Right ventricle myocardium superior (tissue), 1 donor: ENCODE results near the gene TM4SF1. TPM values are rescaled to one million over a fixed set of nuclear protein-coding genes. Genes with fewer than 3 reads are reported as not detected.
A peak's percentile ranks its signal among the peaks of the same experiment; 100 is the strongest.
"Not testable (repeated sequence)": the region's sequence is repeated elsewhere in the genome, so short reads cannot be mapped to it uniquely, and the experiment has no call there.

Experiments
- ATAC-seq: fragments of 200-7000 bp; cut with Tn5 transposase; one replicate; pipeline ENCODE4 v1.9.1; 2020; ENCODE audit warnings: mild to moderate bottlenecking; ENCODE audit not compliant: poor library complexity
- DNase-seq: peaks from one replicate; pipeline ENCODE4 v3.0.0-alpha.2; 2020
- intact Hi-C: fragments of 100-400 bp; cut with DNase I; formaldehyde crosslinking; loops from one replicate; pipeline ENCODE4 v1.11.2; 2022
- total RNA-seq: library from RNA; stranded (reverse); fragmentation: NEBNext Ultra II Directional; extraction: Animal tissue kit (Norgen Biotek cat#: 25700); gene quantifications from one replicate; pipeline ENCODE4 v1.2.1, GENCODE V29; 2021
- donor health status: DM: no; HTN: yes; CAD: no; lungs with severe emphysema.

TM4SF1 gene
- total RNA-seq, 1 donor from 2014 or later = 110 TPM

DNA sequence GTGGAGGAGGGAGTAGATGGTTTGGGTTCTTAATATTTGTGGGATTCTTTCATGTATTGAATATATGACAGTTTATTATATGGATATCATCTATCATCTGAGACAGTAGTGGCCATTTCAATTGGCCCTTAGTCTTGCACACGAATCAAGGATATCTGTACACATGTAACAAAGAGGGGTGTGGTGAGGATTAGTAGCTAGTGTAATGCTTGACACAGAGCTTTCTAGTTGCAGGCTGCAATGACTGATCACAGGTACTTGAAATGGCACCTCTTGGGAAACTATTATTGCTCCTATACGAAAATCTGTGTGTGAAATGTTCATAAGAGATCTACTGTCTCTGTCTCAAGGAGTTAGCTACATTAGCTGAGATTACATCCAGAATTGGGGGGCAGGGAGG, 12.8 kb downstream of the TM4SF1 start:
- DNase-seq (no peak), ATAC-seq (no peak)
- intact Hi-C loops = no loop called here

- ATAC-seq (no peak), DNase-seq (no peak)
- intact Hi-C loops = no loop called here
Observed at GRCh38 chr3:149363053-149363452, 14.4 kb downstream of the TM4SF1 start.

DNA sequence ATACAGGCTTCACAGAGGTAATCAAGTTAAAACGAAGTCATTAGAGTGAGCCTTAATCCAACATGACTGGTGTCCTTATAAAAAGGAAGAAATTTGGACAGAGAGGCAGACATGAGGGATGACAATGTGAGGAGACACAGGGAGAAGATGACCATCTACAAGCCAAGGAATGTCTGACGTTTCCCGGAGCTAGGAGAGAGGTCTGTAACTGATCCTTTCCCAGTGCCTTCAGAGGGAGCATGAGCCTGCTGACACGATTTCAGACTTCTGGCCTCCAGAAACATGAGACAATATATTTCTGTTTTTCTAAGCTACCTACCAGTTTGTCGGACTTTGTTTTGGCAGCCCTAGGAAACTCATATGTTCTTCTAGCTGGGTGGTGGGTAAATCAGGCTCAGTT, 15.1 kb downstream of the TM4SF1 start:
- intact Hi-C loops = no loop called here
- ATAC-seq (no peak), DNase-seq (no peak)

DNA sequence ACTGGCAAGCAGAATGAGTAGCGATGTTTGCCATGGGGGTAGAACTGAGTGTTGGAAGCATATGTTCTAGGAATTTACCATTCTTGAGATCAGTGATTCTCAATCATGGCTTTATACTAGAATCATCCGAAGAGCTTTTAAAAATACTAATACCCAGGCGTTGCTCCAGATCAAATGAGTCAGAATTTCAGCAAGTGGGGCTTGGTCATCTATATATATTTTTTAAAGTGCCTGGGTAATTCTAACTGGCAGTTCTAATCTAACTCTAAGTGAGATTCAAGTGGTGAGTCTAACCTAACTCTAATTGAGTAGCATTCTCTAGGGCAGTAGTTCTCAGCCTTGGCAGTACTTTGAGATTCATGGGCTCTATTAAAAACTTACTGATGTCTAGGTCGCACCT, 20.8 kb downstream of the TM4SF1 start:
- no peak for ATAC-seq
- intact Hi-C loops = loop anchor here (5.0 kb wide), 1 partner anchor 126 kb away; no protein-coding TSS in a partner anchor

GRCh38 chr3:149356044-149356592, 21.3 kb downstream of the TM4SF1 start:
- no peak for DNase-seq

More for the DNA sequence above, 20.8 kb downstream of the TM4SF1 start:
- DNase-seq = no peak

GRCh38 chr3:149353581-149354184, 23.8 kb downstream of the TM4SF1 start:
- no peak for ATAC-seq
- intact Hi-C loops = no loop called here
- DNase-seq = no peak

More at GRCh38 chr3:149356044-149356592, 21.3 kb downstream of the TM4SF1 start:
- peak; percentile 61 for ATAC-seq
- intact Hi-C loops = loop anchor here (5.0 kb wide), 1 partner anchor 126 kb away; no protein-coding TSS in a partner anchor

- DNase-seq (peak; percentile 52), ATAC-seq (peak; percentile 80)
- intact Hi-C loops = no loop called here
Observed at GRCh38 chr3:149352556-149352955, 24.9 kb downstream of the TM4SF1 start.

DNA sequence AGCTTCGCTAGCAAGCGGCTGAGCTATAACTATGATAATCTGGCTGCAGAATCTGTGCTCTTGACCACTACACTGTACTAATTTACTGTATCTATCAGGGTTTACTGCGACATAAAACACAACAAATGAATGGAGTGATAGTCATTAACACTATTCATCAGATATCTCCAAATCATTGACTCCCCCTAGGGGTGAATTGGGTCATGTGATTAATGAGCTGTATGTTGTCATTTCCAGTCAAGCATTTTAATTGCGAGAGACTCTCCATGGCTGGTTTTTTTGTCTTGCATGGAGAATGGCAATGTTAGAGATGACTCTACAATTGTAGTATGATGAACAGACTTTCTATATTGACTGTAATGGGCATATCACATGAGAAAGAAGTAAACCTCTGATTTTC, 33.5 kb downstream of the TM4SF1 start:
- DNase-seq (no peak), ATAC-seq (no peak)
- intact Hi-C loops = no loop called here

- ATAC-seq (no peak), DNase-seq (no peak)
- intact Hi-C loops = no loop called here
Observed at GRCh38 chr3:149342413-149343380, 34.8 kb downstream of the TM4SF1 start.

DNA sequence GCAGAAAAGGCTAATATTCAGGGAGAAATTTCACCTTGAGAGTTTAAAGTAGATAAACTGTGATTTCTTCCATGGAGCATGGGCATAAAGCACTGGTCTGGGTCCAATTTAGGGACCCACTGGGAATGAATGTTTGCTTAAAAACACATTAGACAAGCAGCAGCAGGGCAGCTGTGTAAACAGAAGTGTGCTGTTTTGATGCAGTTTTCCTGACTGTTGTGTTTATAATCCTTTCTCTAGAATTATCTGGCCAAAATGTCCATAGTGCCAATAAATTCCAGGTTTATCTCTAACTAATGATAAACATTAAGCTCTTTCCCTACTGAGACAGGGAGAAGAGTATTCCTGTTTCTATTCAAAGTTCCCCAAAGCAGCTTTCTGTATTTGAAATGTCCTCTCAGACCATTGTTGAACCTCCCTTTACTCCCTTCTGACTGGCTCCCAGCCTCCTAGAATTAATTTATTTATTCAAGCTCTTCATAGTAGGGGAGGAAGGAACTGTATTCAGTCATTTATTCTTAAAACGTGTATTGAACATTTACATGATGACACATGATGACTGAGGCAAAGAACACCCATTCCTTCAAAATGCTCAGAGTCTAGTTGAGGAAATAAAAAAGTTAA, 37.0 kb downstream of the TM4SF1 start:
- peak; percentile 50 for ATAC-seq
- intact Hi-C loops = no loop called here
- DNase-seq = no peak

DNA sequence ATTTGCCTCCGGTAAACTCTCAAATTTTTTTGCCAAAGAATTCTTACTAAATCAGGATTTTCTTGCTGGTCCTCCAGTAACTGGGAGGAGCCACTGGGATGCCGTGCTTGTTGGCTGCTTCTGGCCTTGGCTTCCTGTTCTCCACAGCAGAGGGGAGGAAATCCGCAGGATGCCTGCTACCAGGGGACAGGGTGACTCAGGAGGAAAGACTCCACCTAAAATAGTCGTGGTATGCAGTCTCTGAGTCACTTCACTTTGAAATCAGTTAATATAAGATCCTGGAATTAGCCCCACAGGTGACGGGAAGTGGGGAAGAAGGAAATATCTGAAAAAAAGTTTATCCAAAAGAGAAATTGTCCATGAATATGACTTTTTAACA, 37.5 kb downstream of the TM4SF1 start:
- peak; percentile 92 for ATAC-seq
- intact Hi-C loops = loop anchor here (5.0 kb wide), 1 partner anchor 32 kb away; no protein-coding TSS in a partner anchor
- DNase-seq = peak; percentile 85

DNA sequence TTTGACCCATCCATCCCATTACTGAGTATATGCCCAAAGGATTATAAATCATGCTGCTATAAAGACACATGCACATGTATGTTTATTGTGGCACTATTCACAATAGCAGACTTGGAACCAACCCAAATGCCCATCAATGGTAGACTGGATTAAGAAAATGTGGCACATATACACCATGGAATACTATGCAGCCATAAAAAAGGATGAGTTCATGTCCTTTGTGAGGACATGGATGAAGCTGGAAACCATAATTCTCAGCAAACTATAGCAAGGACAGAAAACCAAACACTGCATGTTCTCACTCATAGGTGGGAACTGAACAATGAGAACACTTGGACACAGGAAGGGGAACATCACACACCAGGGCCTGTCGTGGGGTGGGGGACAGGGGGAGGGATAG, 40.0 kb downstream of the TM4SF1 start:
- not testable (repeated sequence) for DNase-seq, ATAC-seq
- intact Hi-C loops = loop anchor here (5.0 kb wide), 1 partner anchor 35 kb away; no protein-coding TSS in a partner anchor

DNA sequence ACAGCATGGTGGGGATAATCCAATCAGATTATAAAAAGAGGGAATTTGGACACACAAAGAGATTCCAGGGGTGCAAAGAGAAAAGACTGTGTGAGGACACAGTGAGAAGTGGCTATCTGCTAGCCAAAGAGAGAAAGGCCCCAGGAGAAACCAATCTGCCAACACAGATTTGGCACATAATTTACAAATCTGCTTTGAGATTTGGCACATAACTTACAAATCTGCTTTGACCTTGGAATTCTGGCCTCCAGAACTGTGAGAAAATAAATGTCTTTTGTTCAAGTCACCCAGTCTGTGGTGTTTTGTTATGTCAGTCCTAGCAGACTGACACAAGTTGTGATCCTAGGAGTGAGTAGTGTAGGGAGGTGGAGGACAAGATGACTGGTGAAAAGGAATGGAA, 40.5 kb downstream of the TM4SF1 start:
- ATAC-seq (peak; percentile 70), DNase-seq (no peak)
- intact Hi-C loops = loop anchor here (5.0 kb wide), 1 partner anchor 35 kb away; no protein-coding TSS in a partner anchor

GRCh38 chr3:149333176-149333859, 44.1 kb downstream of the TM4SF1 start, which contains the start of gene TM4SF18:
Gene TM4SF18, minus strand, starts transcription at chr3:149333636. Its CDS starts 254 bp downstream, at chr3:149333382.
- ATAC-seq (no peak), DNase-seq (no peak)
- intact Hi-C loops = no loop called here

- DNase-seq = no peak
- ATAC-seq = no peak
- intact Hi-C loops = no loop called here
Observed at GRCh38 chr3:149332771-149333170, 44.7 kb downstream of the TM4SF1 start.

- DNase-seq = no peak
- no peak for ATAC-seq
- intact Hi-C loops = no loop called here
Observed at GRCh38 chr3:149332227-149332765, 45.2 kb downstream of the TM4SF1 start.

DNA sequence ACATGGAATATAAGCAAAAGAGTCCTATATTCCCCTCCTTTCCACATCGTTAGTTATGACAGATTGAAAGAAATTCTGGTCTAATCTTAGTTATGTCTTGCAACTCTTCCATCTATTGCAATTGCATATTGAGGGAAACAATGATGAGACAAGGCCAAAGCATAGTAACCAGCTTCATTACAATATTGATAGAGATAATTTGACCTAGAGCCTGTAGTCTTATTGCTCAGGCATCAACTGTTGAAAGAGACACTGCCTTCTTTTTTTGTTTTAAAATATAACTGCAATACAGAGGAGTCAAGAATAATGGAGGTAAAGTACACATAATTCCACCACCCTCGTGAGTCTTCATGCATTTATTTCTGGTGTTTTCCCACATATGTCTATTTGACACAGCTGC, 46.1 kb downstream of the TM4SF1 start:
- intact Hi-C loops = no loop called here
- ATAC-seq (no peak), DNase-seq (no peak)
